ENCODE results near the gene FBH1.

GRCh38 chr10:5959581-5960069 lies 69.6 kb downstream of the FBH1 start:
- TF ChIP-seq MTA3 (IDR thresholded peaks at IDR 0.05; ENCODE audit: borderline replicate concordance) (no peak), ZBTB9 (CRISPR knock-in tag; IDR thresholded peaks at IDR 0.05) (no peak), SMAD1 (IDR thresholded peaks at IDR 0.05; ENCODE audit: low read depth, low read length, partially characterized antibody) (no peak), ZNF3 (CRISPR knock-in tag; IDR thresholded peaks at IDR 0.05) (no peak), REST (IDR thresholded peaks at IDR 0.05; ENCODE audit: borderline replicate concordance) (no peak), REST (CRISPR knock-in tag; IDR thresholded peaks at IDR 0.05; ENCODE audit: low read depth) (no peak), CTCF (IDR thresholded peaks at IDR 0.05 in 2 of 3, conservative IDR thresholded peaks at IDR 0.05 in 1 of 3; ENCODE audit: insufficient read depth in 2 of 3, low read depth in 1 of 3, low read length in 3 of 3) (no peak), NFATC3 (IDR thresholded peaks at IDR 0.05) (no peak), SPI1 (IDR thresholded peaks at IDR 0.05; ENCODE audit: borderline replicate concordance, low read depth, low read length) (no peak), ZNF175 (CRISPR knock-in tag; IDR thresholded peaks at IDR 0.05; ENCODE audit: low read depth) (no peak), ILK (tag; IDR thresholded peaks at IDR 0.05; ENCODE audit: borderline replicate concordance, low read depth) (no peak)

Data from K562 (cell line).